Ascending aorta (tissue), 2 donors: Measurements from ENCODE around the gene CENPP. TPM values are rescaled to one million over a fixed set of nuclear protein-coding genes. Genes with fewer than 3 reads are reported as not detected.
A peak's percentile ranks its signal among the peaks of the same experiment; 100 is the strongest.

Experiments
- DNase-seq, 2 donors: peaks; one replicate each; pipeline ENCODE4 v3.0.0-alpha.2; 2019; ENCODE audit warnings: low spot score in 2 of 2
- H3K27ac ChIP-seq, 2 donors: fragments of 200-600 bp; sonication (generic); one replicate each; pipeline ENCODE4 v1.5.1; 2016 to 2017; ENCODE audit warnings: mild to moderate bottlenecking in 1 of 2
- H3K27me3 ChIP-seq: fragments of 200-600 bp; sonication (generic); one replicate; pipeline ENCODE4 v1.5.1; 2017
- H3K36me3 ChIP-seq, 2 donors: fragments of 200-600 bp; sonication (generic); one replicate each; pipeline ENCODE4 v1.5.1; 2016
- H3K4me1 ChIP-seq, 2 donors: fragments of 200-600 bp; sonication (generic); one replicate each; pipeline ENCODE4 v1.5.1; 2016 to 2017; ENCODE audit warnings: mild to moderate bottlenecking in 1 of 2
- H3K4me3 ChIP-seq, 2 donors: fragments of 200-600 bp; sonication (generic); one replicate each; pipeline ENCODE4 v1.5.1; 2016 to 2017; ENCODE audit warnings: mild to moderate bottlenecking in 1 of 2
- H3K9me3 ChIP-seq, 2 donors: fragments of 200-600 bp; sonication (generic); one replicate each; pipeline ENCODE4 v1.5.1; 2016
- intact Hi-C: fragments of 100-400 bp; cut with DNase I; formaldehyde crosslinking; loops from one replicate; pipeline ENCODE4 v1.15.1; 2023
- total RNA-seq: library from RNA; depleted of rRNA; stranded (reverse); fragments of >200 nt; gene quantifications from one replicate; pipeline ENCODE4 v1.1.0, GENCODE V29; 2016
- TF ChIP-seq, protein P1 (sequence below), 3 experiments: fragments of 200-600 bp in 2 of 3; fragments of 450-650 bp in 1 of 3; sonication (generic) in 2 of 3; IDR thresholded peaks; one replicate each; pipeline ENCODE4 v1.5.1; 2016 to 2019; ENCODE audit warnings: antibody characterized with exemption in 3 of 3, mild to moderate bottlenecking in 1 of 3, moderate library complexity in 1 of 3

Gene CENPP
- total RNA-seq, 1 donor from 2014 or later, result 0.43 TPM

DNA sequence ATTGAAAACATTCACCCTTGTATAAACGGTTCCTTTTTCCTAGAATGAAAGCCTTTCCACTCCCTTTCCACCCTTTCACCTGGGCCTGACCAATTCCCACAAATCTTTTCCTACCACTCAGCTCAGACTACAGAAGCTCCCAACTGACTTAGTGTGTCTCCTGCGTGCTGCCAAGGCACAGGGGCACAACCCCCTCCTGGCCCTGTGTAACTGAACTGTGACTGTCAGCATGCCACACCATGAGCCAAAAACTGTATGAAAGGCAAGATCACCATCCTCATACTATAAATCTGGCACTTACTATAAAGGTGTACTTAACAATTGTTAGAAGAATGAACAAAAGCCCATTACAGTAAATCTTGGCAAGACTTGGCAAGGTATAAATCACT, 12.1 kb upstream of the CENPP start:
- TF ChIP-seq, protein P1, sequence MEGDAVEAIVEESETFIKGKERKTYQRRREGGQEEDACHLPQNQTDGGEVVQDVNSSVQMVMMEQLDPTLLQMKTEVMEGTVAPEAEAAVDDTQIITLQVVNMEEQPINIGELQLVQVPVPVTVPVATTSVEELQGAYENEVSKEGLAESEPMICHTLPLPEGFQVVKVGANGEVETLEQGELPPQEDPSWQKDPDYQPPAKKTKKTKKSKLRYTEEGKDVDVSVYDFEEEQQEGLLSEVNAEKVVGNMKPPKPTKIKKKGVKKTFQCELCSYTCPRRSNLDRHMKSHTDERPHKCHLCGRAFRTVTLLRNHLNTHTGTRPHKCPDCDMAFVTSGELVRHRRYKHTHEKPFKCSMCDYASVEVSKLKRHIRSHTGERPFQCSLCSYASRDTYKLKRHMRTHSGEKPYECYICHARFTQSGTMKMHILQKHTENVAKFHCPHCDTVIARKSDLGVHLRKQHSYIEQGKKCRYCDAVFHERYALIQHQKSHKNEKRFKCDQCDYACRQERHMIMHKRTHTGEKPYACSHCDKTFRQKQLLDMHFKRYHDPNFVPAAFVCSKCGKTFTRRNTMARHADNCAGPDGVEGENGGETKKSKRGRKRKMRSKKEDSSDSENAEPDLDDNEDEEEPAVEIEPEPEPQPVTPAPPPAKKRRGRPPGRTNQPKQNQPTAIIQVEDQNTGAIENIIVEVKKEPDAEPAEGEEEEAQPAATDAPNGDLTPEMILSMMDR (IDR thresholded peaks at IDR 0.05), result no peak
- no peak overlapping the region for H3K27ac ChIP-seq

DNA sequence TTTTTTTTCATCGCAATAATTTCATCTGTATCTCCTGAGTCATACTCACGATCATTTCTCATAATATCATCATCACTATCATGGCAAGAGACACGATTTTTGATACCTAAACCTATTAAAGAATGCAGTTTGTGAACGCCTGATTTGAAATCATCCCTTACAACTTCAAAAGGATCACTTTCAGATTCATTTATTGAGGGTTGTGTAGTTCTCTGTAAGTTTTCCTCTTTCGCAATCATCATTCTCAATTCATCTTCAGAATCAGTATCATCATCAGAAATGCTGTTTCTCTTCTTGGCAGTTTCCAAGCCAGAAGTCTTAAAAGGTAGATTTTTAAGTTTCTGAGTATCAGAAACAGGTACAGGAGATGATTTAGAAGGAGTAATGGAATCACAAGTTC, 10.3 kb upstream of the CENPP start:
- intact Hi-C loops, result no loop called here
- H3K27ac ChIP-seq, result no peak overlapping the region
- H3K4me3 ChIP-seq, result no peak overlapping the region
- TF ChIP-seq, protein P1 (IDR thresholded peaks at IDR 0.05), result no peak
- H3K27me3 ChIP-seq, result no peaks in the 10 kb centered on the region
- no peak for DNase-seq
- H3K9me3 ChIP-seq, result no peaks in the 10 kb centered on the region
- H3K4me1 ChIP-seq, result no peaks in the 10 kb centered on the region
- H3K36me3 ChIP-seq, result peaks cover 48 to 71% of the 10 kb centered on the region in 2 donors

More for the DNA sequence above, 12.1 kb upstream of the CENPP start:
- intact Hi-C loops, result no loop called here
- Histone ChIP-seq H3K4me3 (no peak overlapping the region), H3K36me3 (peaks cover 42 to 74% of the 10 kb centered on the region in 2 donors), H3K4me1 (no peaks in the 10 kb centered on the region), H3K9me3 (no peaks in the 10 kb centered on the region), H3K27me3 (no peaks in the 10 kb centered on the region)
- no peak for DNase-seq

DNA sequence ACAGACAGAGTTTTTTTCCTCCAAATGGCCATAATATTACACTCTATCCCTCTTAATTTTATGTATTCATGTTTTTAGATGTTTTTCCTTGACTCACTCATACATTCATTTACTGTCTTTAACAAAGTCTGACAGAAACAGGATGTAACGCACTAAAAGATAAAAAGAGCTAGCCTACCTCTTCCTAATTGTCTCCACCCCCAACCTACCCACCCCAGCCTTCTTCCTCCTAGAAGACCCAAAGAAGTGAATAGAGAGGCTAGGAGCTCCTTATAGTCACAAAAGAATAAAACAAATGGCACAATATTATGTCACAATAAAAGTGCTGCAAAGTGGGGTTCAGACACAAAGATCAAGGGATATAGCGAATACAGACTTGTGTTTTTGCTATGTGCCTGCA, 1.3 kb upstream of the CENPP start:
- peaks cover 0 to 16% of the 10 kb centered on the region in 2 donors for H3K4me1 ChIP-seq
- H3K27me3 ChIP-seq, result no peaks in the 10 kb centered on the region
- H3K36me3 ChIP-seq, result peaks cover 26 to 27% of the 10 kb centered on the region in 2 donors
- peak overlapping the region; percentile 93 to 97 for H3K27ac ChIP-seq
- TF ChIP-seq, protein P1 (IDR thresholded peaks at IDR 0.05), result no peak
- H3K9me3 ChIP-seq, result no peaks in the 10 kb centered on the region
- H3K4me3 ChIP-seq, result peak overlapping the region; percentile 75 to 80
- DNase-seq, result no peak
- intact Hi-C loops, result loop anchor here (2.0 to 10.0 kb wide), 3 partner anchors 114 to 440 kb away; partner anchors contain the start of gene BICD2

DNA sequence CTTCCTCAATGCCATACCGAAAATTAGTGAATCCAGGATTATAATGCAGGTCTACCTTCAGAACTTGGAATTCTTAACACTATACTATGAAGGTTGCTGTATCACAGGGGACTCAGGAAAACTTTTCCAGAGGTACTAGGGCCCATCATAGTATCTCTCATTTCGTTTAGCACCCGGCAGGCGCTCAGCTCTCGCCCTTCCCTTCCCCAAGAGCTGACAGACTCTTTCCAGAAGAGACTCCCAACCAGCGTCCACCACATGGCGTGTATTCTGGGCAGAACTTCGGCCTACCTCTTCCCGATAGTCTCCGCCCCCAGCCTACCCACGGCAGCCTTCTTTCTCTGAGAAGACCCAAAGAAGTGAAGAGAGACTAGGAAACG, 874 bp upstream of the CENPP start:
- TF ChIP-seq, protein P1 (IDR thresholded peaks at IDR 0.05), result no peak
- H3K4me1 ChIP-seq, result peaks cover 0 to 16% of the 10 kb centered on the region in 2 donors
- H3K27me3 ChIP-seq, result no peaks in the 10 kb centered on the region
- intact Hi-C loops, result loop anchor here (1.0 to 10.0 kb wide), 6 partner anchors 32 to 440 kb away; partner anchors contain the start of genes BICD2, IARS1 and IPPK
- H3K9me3 ChIP-seq, result no peaks in the 10 kb centered on the region
- peaks cover 23 to 24% of the 10 kb centered on the region in 2 donors for H3K36me3 ChIP-seq
- DNase-seq, result no peak
- H3K27ac ChIP-seq, result peak overlapping the region; percentile 93 to 97
- H3K4me3 ChIP-seq, result peak overlapping the region; percentile 75 to 80

DNA sequence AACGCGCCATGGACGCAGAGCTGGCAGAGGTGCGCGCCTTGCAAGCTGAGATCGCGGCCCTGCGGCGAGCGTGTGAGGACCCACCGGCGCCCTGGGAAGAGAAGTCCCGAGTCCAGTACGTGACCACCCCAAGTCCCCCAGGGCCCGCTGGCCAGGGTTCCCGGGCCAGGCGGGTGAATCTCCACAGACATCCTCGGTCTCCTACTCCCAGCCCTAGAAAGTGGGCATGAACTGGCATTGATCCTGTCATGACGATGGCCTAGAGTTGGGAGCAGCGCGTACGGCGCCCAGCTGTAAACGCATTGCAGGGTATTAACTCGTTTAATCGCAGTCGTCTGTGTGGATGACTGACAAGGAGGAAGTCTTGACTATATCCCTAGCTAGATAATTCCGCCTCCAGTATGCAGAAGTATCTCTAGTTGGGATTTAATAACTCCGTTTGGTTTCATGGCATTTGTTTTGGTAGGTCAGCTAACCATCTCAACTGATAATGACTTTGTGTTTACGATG, 293 bp downstream of the CENPP start:
- H3K27me3 ChIP-seq, result no peaks in the 10 kb centered on the region
- H3K36me3 ChIP-seq, result peaks cover 14 to 17% of the 10 kb centered on the region in 2 donors
- H3K9me3 ChIP-seq, result no peaks in the 10 kb centered on the region
- H3K4me1 ChIP-seq, result peaks cover 0 to 16% of the 10 kb centered on the region in 2 donors
- peak overlapping the region; percentile 75 to 80 for H3K4me3 ChIP-seq
- peak overlapping the region; percentile 93 to 97 for H3K27ac ChIP-seq
- intact Hi-C loops, result loop anchor here (1.0 to 10.0 kb wide), 6 partner anchors 33 to 439 kb away; partner anchors contain the start of genes BICD2, IARS1 and IPPK
- DNase-seq, result no peak
- TF ChIP-seq, protein P1 (IDR thresholded peaks at IDR 0.05), result no peak
